ENCODE measurements around the gene VENTX.

DNA sequence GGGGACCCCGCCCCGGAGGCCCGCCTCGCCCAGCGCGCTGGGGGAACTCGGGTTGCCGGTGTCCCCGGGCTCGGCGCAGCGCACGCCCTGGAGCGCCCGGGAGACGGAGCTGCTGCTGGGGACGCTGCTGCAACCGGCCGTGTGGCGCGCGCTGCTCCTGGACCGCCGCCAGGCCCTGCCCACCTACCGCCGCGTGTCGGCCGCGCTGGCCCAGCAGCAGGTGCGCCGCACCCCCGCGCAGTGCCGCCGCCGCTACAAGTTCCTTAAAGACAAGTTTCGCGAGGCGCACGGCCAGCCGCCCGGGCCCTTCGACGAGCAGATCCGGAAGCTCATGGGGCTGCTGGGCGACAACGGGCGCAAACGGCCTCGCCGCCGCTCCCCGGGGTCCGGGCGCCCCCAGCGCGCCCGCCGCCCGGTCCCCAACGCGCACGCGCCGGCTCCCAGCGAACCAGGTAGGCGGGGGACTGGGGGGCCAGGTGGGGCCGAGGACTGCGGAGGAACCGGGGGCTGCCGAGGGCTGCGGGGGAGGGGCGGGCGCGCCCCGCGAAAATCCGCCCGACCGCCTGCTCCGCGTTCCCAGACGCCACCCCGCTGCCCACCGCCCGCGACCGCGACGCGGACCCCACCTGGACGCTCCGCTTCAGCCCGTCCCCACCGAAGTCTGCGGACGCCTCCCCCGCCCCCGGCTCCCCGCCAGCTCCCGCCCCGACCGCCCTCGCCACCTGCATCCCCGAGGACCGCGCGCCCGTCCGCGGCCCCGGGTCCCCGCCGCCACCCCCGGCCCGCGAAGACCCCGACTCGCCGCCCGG, 7.1 kb upstream of the VENTX start:
- TF ChIP-seq CTCF (IDR thresholded peaks at IDR 0.05; ENCODE audit: extremely low read depth in 1 of 2, insufficient read depth in 1 of 2, low read depth in 1 of 2, low read length in 2 of 2) (no peak), POLR2A (IDR thresholded peaks at IDR 0.05; ENCODE audit: low read depth, low read length) (no peak), EZH2 (IDR thresholded peaks at IDR 0.05; ENCODE audit: borderline replicate concordance, low read depth, low read length, severe bottlenecking) (peak; percentile 29)
- TF ChIP-seq, protein P1, sequence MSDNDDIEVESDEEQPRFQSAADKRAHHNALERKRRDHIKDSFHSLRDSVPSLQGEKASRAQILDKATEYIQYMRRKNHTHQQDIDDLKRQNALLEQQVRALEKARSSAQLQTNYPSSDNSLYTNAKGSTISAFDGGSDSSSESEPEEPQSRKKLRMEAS (IDR thresholded peaks at IDR 0.05; ENCODE audit: insufficient read depth, insufficient read length), result no peak

Measured in endothelial cell of umbilical vein (primary cell).